ENCODE measurements around the gene INSYN1.

DNA sequence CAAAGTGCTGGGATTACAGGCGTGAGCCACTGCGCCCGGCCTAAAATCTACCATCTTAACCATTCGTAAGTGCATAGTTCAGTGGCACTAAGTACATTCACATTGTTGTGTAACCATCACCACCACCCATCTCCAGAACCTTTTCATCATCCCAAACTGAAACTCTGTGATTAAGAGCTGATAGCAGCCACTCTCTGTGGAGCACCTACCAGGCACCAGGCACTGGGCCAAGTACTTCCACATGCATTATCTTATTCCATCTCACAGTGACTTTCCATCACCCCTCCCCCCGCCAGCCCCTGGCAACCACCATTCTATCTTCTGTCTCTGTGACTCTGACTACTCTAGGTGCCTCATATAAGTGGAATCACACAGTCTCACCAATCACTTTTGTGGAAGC is 2.3 kb upstream of the INSYN1 start:
- TF ChIP-seq POLR2A (IDR thresholded peaks at IDR 0.05; ENCODE audit: low read length) (no peak), GATA1 (IDR thresholded peaks at IDR 0.05; ENCODE audit: low read depth, low read length) (no peak)
